T-helper 17 cell (primary cell): ENCODE measurements around the gene UBE2I. TPM values are rescaled to one million over a fixed set of nuclear protein-coding genes. Genes with fewer than 3 reads are reported as not detected.
A peak's percentile ranks its signal among the peaks of the same experiment; 100 is the strongest.
"Not testable (repeated sequence)": the region's sequence is repeated elsewhere in the genome, so short reads cannot be mapped to it uniquely, and the experiment has no call there.

Experiments used
- ATAC-seq: fragments of 150-1000 bp; cut with Tn5 transposase; 2 replicates; pipeline ENCODE4 v1.10.0; 2021; ENCODE audit warnings: mild to moderate bottlenecking, moderate library complexity
- DNase-seq, 3 donors: peaks; one replicate each; pipeline versions ENCODE4 v3.0.0 to v3.0.0-alpha.2; 2020 to 2021
- H3K9me3 ChIP-seq: one replicate; pipeline ENCODE4 v1.7.0; 2013; ENCODE audit warnings: low read length, mild to moderate bottlenecking; ENCODE audit not compliant: control insufficient read depth, poor library complexity, severe bottlenecking
- H3K27ac Mint-ChIP-seq: one replicate; pipeline ENCODE4 v1.8.0; 2022; ENCODE audit warnings: mild to moderate bottlenecking, moderate library complexity, mixed read lengths
- H3K27me3 Mint-ChIP-seq: one replicate; pipeline ENCODE4 v1.8.0; 2022; ENCODE audit warnings: mixed read lengths
- H3K36me3 Mint-ChIP-seq: one replicate; pipeline ENCODE4 v1.8.0; 2022; ENCODE audit warnings: low read depth, mixed read lengths
- H3K4me1 Mint-ChIP-seq: one replicate; pipeline ENCODE4 v1.8.0; 2022; ENCODE audit warnings: mild to moderate bottlenecking, mixed read lengths
- H3K4me3 Mint-ChIP-seq: one replicate; pipeline ENCODE4 v1.8.0; 2022; ENCODE audit warnings: mild to moderate bottlenecking, moderate library complexity, mixed read lengths
- total RNA-seq, 4 donors: library from RNA in 2 of 4; stranded (reverse) in 2 of 4; gene quantifications; one replicate each; pipeline ENCODE4 v1.2.3 and lab custom pipeline; 2022 to 2026

Gene UBE2I
- total RNA-seq, 2 donors from 2014 or later = 233 to 249 TPM

DNA sequence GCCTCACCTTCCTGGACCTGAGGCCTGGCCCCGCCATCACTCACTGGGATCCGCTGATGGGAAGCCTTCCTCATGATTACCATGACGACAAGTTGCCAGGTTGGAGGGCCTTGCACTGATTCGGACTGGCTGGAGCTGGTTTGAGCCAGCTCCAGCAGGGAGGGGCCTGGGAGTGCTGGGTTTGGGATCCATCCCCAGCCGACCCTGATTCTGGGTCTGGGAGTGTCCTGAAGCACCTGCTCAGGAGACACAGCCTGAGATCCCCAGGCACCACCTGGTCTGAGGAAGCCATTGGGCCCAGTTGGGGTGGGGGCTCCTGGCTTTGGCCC is 18.1 kb downstream of the UBE2I start:
- peaks cover 4% of the 10 kb centered on the region for H3K27me3 Mint-ChIP-seq
- H3K4me3 Mint-ChIP-seq = no peak overlapping the region
- peaks cover 12% of the 10 kb centered on the region for H3K4me1 Mint-ChIP-seq
- ATAC-seq (no peak), DNase-seq (no peak)
- no peak overlapping the region for H3K27ac Mint-ChIP-seq
- H3K9me3 ChIP-seq = no peaks in the 10 kb centered on the region
- H3K36me3 Mint-ChIP-seq = peaks cover 3% of the 10 kb centered on the region

DNA sequence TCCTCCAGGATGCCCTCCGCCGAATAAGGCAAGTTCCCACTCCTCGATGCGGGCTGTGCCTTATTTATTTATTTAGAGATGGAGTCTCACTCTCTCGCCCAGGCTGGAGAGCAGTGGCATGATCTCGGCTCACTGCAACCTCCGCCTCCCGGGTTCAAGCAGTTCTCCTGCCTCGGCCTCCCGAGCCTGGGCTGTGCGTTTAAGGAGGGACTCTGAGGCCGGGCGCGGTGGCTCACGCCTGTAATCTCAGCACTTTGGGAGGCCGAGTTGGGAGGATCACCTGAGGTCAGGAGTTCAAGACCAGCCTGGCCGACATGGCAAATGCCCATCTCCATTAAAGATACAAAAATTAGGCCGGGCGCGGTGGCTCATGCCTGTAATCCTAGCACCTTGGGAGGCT is 18.7 kb downstream of the UBE2I start:
- not testable (repeated sequence) for DNase-seq

DNA sequence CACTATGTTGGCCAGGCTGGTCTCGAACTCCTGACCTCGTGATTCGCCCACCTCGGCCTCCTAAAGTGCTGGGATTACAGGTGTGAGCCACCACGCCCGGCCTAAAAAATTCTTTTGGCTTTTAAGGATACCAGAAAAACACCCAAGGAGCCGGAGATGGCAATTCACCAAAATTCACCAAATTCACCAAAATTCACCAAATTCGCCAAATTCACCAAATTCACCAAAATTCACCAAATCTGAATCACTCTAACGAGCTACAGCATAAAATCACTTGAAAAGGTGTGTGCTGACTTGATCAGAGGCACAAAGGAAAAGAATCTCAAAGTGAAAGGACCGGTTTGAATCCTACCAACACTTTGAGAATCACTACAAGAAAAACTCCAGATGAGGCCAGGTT is 19.5 kb downstream of the UBE2I start:
- not testable (repeated sequence) for H3K9me3 ChIP-seq, H3K27me3 Mint-ChIP-seq, ATAC-seq, H3K36me3 Mint-ChIP-seq, DNase-seq
- Mint-ChIP-seq H3K4me1 (peaks cover 15% of the 10 kb centered on the region), H3K4me3 (peak overlapping the region; percentile 47), H3K27ac (peak overlapping the region; percentile 24)

More for the DNA sequence above, 18.7 kb downstream of the UBE2I start:
- not testable (repeated sequence) for H3K36me3 Mint-ChIP-seq, H3K27me3 Mint-ChIP-seq, ATAC-seq, H3K27ac Mint-ChIP-seq, H3K9me3 ChIP-seq, H3K4me3 Mint-ChIP-seq
- peaks cover 15% of the 10 kb centered on the region for H3K4me1 Mint-ChIP-seq

DNA sequence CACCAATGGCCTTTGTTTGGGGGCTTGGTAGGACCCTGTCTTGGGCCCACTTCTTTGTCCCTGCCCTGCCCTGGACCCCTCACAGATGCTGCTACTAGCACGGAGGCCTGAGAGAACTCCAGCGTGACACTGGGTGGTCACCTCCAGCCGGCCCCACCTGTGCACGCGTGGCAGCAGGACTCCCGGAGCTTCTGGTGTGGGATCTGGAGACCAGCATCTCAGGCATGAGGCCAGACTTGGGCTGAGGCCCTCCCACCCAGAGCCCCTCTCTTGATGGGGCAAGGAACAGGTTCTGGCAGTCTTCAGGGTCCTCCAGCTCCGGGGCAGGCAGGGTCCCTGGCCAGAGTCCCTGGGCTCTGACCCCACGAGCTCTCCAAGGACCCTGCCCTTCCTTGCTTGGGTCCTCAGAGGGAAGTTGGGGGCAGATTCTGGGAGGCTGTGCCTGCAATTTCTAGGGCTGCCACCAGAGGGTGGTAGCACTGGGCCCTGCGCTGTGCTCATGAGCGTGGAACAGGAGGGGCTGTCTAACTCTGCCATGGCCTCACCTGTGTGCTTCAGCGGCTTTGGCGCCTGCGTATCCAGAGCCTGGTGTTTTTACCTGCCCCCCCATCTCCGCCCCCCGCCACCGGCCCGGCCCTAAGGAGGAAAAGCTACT is 21.0 kb downstream of the UBE2I start:
- DNase-seq = no peak

DNA sequence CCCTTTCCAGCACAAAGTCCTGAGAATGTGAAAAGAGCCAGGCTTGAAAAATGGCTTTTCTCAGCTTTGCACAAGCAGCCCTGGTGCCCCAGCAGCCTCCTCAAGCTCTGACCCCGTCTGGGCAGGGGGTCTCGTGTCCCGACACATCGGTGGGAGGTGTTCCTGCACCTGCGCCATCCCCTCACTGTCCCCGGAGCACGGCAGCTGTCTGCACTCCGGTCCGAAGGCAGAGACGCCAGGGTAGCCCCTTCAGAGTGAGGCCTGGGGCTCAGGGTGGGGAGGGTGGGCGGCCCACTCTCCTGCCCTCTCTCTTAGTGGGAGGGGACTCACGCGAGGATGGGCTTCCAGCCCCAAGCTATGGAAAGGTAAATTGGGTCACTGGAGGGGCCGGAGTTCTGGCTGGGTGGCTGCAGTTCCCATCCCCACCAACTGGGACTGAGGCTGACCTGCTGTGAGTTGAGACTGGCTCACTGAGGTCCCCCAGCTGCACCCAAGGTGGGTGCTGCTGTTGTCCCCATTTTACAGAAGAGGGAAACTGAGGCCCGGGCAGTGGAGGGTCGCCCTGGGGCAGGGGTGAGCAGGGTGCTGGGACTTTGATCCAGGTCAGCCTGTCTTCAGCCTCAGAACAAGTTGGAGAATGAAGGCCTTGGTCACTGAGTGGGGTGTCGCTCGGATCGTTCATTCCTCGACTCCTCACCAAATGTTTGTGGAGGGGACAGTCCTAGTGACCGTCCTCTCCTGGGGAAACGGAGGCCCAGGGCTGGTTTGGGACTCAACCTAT is 21.7 kb downstream of the UBE2I start:
- Mint-ChIP-seq H3K4me1 (peaks cover 13% of the 10 kb centered on the region), H3K4me3 (peak overlapping the region; percentile 88), H3K27ac (no peak overlapping the region), H3K36me3 (no peaks in the 10 kb centered on the region), H3K27me3 (peaks cover 6% of the 10 kb centered on the region)
- H3K9me3 ChIP-seq = no peaks in the 10 kb centered on the region
- ATAC-seq (no peak), DNase-seq (no peak)

More for the DNA sequence above, 21.0 kb downstream of the UBE2I start:
- H3K27ac Mint-ChIP-seq = no peak overlapping the region
- H3K4me3 Mint-ChIP-seq = no peak overlapping the region
- peaks cover 13% of the 10 kb centered on the region for H3K4me1 Mint-ChIP-seq
- ATAC-seq = no peak
- no peaks in the 10 kb centered on the region for H3K9me3 ChIP-seq
- H3K36me3 Mint-ChIP-seq = no peaks in the 10 kb centered on the region
- H3K27me3 Mint-ChIP-seq = peaks cover 6% of the 10 kb centered on the region

DNA sequence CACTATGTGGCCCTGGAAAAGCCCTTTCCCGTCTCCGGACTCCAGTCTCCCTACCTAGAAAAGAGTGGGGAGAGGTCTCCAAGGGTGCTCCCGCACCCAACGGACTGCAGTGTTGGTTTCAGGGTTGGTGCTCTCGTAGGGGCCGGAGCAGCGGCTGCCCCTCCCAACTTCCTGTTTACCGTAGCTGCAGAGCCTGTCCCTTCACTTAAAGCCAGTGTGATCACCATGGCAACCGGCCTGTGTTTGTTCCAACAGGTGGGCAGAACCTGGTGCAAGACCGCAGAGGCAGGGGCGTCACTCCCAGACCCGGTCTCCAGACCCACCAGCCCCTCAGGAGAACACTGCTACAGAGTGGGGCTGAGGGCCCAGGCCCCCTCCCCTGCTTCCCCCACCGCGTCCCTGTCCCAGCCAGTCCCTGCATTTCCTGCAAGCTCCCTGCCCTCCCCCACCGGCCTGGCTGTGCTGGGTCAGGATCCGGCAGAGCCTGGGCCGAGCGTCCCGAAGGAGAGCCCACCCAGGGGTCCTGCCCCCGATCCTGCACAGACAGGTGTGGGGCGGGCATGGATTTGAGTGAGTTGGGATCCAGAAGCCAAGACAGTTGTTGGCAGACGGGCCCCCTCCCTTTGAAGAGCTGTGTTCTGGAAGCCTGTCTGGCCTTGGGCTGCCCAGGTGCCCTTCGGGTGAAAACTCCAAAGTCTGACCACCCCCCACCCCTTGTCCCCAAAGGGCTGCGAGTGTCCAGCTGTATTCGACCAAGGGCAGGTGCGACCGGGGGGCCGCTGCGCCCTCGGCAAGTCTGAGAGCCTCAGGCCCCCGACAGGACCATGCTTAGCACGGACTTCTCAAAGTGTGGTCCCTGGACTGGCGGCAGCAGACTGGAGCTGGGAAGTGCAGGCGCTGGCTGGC is 22.5 kb downstream of the UBE2I start:
- Mint-ChIP-seq H3K36me3 (no peaks in the 10 kb centered on the region), H3K4me3 (peak overlapping the region; percentile 88), H3K27me3 (peaks cover 6% of the 10 kb centered on the region), H3K4me1 (peaks cover 13% of the 10 kb centered on the region), H3K27ac (peak overlapping the region; percentile 76)
- ATAC-seq = peak; percentile 59
- peak in 1 of 3 donors; percentile 43 for DNase-seq
- H3K9me3 ChIP-seq = no peaks in the 10 kb centered on the region

DNA sequence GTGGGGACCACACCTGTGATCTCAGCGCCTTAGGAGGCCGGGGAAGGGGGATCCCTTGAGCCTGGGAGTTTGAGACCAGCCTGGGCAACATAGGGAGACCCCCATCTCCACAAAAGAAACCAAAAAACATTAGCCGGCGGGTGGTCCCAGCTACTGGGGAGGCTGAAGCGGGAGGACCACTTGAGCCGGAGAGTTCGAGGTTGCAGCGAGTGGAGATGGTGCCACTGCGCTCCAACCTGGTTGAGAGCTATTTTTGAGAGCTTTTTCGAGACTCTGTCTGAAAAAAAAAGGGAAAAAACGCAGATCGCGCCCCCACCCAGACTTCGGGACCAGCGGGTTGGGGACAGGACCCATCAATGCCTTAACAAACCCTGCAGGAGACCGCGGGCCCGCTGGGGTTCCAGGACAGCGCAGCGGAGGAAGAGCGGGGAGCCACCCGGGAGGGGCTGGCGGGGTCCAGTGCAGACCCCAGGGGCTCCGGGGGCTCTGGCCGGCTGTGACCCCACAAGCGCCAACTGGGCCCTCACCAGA is 23.2 kb downstream of the UBE2I start:
- Mint-ChIP-seq H3K4me1 (peaks cover 13% of the 10 kb centered on the region), H3K27ac (peak overlapping the region; percentile 76)
- no peak for ATAC-seq

DNA sequence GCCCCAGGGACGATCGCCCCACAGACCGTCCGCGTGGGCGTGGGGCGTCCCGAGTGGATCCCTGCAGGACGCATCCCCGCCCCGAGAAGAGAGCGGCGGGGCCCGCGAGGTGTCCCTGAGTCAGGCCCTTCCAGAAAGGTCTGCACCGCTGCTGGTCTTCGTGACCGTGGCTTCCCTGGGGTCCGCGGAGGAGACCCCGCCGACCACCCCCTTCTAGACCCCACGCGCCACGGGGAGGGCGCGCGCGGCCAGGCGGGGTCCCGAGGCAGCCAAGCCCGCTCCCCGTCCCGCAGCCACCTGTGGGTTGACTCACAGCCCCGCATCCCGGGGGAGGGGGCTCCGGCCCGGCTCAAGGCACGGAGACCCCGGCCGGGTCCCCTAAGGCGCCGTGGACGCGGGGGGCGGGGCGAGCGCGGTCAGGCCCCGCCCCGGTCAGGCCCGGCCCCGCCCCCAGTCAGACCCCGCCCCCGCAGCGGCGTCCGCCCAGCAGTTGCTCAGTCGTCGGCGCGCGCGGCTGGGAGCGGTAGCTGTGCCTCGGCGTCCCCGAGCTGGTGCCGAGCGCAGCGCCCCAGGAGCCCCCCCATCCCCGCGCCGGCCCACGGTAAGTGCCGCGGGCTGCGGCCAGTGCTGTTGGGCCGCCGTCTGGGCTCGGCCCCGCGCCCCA is 23.8 kb downstream of the UBE2I start, which contains the start of gene BAIAP3:
Gene BAIAP3, plus strand, starts transcription at position 497 of the 664 bp plus-strand sequence. CDS start 4,905 bp downstream, outside the sequence.
- peak; percentile 72 for ATAC-seq
- H3K27ac Mint-ChIP-seq = peak within 1 kb of the TSS; percentile 76

More for the DNA sequence above, 23.2 kb downstream of the UBE2I start:
- no peak for DNase-seq
- H3K36me3 Mint-ChIP-seq = no peaks in the 10 kb centered on the region
- no peaks in the 10 kb centered on the region for H3K9me3 ChIP-seq
- peak overlapping the region; percentile 88 for H3K4me3 Mint-ChIP-seq
- peaks cover 6% of the 10 kb centered on the region for H3K27me3 Mint-ChIP-seq

DNA sequence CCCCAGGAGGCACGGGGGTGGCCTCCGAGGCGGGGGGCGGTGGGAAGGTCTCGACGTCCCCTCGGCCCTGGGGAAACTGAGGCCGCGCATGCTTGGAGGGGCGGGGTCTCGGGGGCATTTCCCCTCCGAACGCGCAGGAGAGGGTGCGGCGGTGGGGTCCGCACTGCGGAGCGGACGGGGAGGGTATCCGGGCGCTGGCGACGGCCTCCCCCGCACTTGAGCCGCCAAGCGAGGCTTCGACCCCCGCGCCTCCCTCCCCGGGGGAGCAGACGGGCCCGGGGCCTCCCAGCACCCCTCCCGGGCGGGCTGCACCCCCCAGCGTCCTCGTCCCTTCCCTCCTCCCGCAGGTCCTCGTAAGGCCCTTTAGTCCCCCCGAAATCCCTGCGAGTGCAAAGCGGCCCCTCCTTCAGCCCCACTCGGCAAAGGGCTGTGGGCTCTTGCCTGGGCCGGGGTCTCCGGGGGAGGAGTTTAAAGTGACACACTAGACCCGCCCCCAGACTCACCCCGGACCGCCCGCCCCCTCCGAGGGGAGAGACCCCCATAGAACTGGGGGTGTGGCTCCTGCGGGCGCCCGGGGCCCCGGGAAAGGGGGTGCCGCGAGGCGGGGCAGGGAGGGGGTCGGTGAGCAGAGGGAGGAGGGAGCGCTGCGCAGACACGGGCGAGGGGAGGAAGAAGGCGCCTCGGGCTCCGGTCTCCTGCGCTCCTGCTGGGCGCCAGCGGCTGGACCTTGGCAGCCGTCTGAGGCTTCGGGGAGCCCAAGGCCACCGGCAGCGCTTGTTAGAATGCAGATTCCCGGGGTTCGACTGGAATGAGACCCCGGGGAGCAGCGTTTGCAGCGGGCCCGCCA is 24.6 kb downstream of the UBE2I start:
- DNase-seq (no peak), ATAC-seq (no peak)
- H3K4me1 Mint-ChIP-seq = peaks cover 13% of the 10 kb centered on the region
- H3K36me3 Mint-ChIP-seq = no peaks in the 10 kb centered on the region
- no peak overlapping the region for H3K27ac Mint-ChIP-seq
- peak overlapping the region; percentile 58 for H3K4me3 Mint-ChIP-seq
- H3K9me3 ChIP-seq = no peaks in the 10 kb centered on the region
- H3K27me3 Mint-ChIP-seq = peaks cover 6% of the 10 kb centered on the region

More for the DNA sequence above, 23.8 kb downstream of the UBE2I start, which contains the start of gene BAIAP3:
- H3K9me3 ChIP-seq = no peaks in the 10 kb centered on the region
- H3K36me3 Mint-ChIP-seq = no peaks in the 10 kb centered on the region
- peaks cover 6% of the 10 kb centered on the region for H3K27me3 Mint-ChIP-seq
- peaks cover 13% of the 10 kb centered on the region for H3K4me1 Mint-ChIP-seq
- peak within 1 kb of the TSS; percentile 88 for H3K4me3 Mint-ChIP-seq
- peak; percentile 46 to 57 (median 47) for DNase-seq

DNA sequence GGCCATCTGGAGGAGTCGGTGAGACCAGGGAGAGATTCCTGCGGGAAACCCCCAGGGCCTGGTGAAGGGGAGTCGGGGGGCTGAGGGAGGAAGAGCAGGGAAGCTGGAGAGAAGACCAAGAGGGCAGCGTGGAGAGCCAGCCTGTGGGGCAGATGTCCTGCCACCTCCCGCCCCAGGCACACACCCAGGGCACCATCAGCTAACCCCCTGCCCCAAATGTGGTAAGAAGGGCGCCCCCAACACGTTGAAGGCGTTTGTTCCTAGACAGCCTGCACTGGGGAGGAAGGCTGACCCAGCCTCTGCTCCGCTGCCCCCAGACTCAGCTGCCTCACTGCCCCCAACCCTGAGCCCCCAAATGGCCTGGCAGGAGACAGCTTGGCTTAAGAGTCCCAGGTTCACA is 25.3 kb downstream of the UBE2I start:
- Mint-ChIP-seq H3K27ac (no peak overlapping the region), H3K36me3 (no peaks in the 10 kb centered on the region), H3K27me3 (peaks cover 6% of the 10 kb centered on the region), H3K4me1 (peaks cover 13% of the 10 kb centered on the region), H3K4me3 (peak overlapping the region; percentile 58)
- ATAC-seq = no peak
- no peak for DNase-seq
- H3K9me3 ChIP-seq = no peaks in the 10 kb centered on the region

DNA sequence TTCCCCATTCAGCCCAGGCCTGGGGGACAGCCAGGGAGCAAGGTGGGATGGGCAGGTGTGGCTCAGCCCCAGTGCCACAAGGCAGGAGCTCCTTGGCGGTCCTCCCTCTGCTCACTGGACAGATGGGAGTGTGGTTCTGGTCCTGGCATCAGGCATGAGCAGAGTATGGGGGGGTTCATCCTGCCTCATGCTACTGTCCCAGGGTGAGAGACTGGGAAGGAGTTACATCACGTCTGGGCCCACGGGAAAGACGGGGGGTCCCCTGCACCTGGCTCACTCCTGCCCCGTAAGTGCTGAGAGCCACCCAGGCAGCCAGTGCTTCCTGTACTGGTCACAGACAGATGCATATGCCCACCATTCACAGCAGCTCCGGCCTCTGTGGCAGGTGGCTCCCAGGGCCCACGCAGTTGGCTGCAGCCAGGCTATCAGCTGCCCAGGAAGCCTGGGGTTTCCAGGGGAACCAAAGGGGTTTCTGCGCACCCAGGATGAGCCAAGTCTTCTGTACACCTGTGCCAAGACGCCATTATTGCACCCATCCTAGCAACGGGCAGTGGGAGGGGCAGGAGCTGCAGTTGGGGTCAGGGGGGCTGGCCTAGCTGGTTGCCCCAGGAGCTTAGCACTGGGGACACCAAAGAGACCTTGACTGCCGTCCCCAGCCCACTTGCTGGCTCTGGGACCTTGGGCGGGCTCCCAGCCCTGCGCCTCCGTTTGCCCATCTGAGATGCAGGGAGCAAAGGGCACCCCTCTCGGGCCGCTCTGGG is 26.0 kb downstream of the UBE2I start:
- peaks cover 6% of the 10 kb centered on the region for H3K27me3 Mint-ChIP-seq
- no peaks in the 10 kb centered on the region for H3K9me3 ChIP-seq
- ATAC-seq (no peak), DNase-seq (no peak)
- H3K4me1 Mint-ChIP-seq = peaks cover 13% of the 10 kb centered on the region
- H3K27ac Mint-ChIP-seq = no peak overlapping the region
- H3K36me3 Mint-ChIP-seq = no peaks in the 10 kb centered on the region
- H3K4me3 Mint-ChIP-seq = peak overlapping the region; percentile 58
